Effector memory CD4-positive, alpha-beta T cell (primary cell): Measurements from ENCODE around the gene POLR1D.

Source experiments
- DNase-seq, 3 donors: peaks; one replicate each; pipeline ENCODE4 v3.0.0-alpha.2; 2020
- H3K27ac ChIP-seq: 2 replicates; pipeline ENCODE4 v1.7.0; 2013; ENCODE audit warnings: mild to moderate bottlenecking, low read length, moderate library complexity; ENCODE audit not compliant: insufficient read depth, poor library complexity, severe bottlenecking
- H3K27me3 ChIP-seq: replicated peaks from 2 replicates; pipeline ENCODE4 v1.7.0; 2013; ENCODE audit warnings: mild to moderate bottlenecking, low read length; ENCODE audit not compliant: insufficient read depth, control insufficient read depth, poor library complexity, severe bottlenecking
- H3K36me3 ChIP-seq: 2 replicates; pipeline ENCODE4 v1.7.0; 2013; ENCODE audit warnings: mild to moderate bottlenecking, low read length, moderate library complexity; ENCODE audit not compliant: control insufficient read depth, insufficient read depth
- H3K4me1 ChIP-seq: 2 replicates; pipeline ENCODE4 v1.7.0; 2013; ENCODE audit warnings: low read length, mild to moderate bottlenecking; ENCODE audit not compliant: control insufficient read depth, insufficient read depth, poor library complexity, severe bottlenecking
- H3K4me3 ChIP-seq: 2 replicates; pipeline ENCODE4 v1.7.0; 2013; ENCODE audit warnings: low read length, low read depth, mild to moderate bottlenecking; ENCODE audit not compliant: insufficient read depth, poor library complexity, severe bottlenecking
- H3K9me3 ChIP-seq: 2 replicates; pipeline ENCODE4 v1.7.0; 2013; ENCODE audit warnings: mild to moderate bottlenecking, low read length, moderate library complexity; ENCODE audit not compliant: control insufficient read depth

POLR1D gene

GRCh38 chr13:27593267-27593666, 28.4 kb upstream of the POLR1D start:
- Histone ChIP-seq H3K9me3 (no peaks in the 10 kb centered on the region), H3K27me3 (no peaks in the 10 kb centered on the region), H3K27ac (no peak overlapping the region), H3K4me1 (no peaks in the 10 kb centered on the region), H3K4me3 (no peak overlapping the region), H3K36me3 (no peaks in the 10 kb centered on the region)
- DNase-seq: no peak

GRCh38 chr13:27595055-27595811, 26.5 kb upstream of the POLR1D start:
- no peak for DNase-seq
- Histone ChIP-seq H3K9me3 (no peaks in the 10 kb centered on the region), H3K27ac (no peak overlapping the region), H3K27me3 (no peaks in the 10 kb centered on the region), H3K4me1 (no peaks in the 10 kb centered on the region), H3K36me3 (no peaks in the 10 kb centered on the region), H3K4me3 (no peak overlapping the region)

DNA sequence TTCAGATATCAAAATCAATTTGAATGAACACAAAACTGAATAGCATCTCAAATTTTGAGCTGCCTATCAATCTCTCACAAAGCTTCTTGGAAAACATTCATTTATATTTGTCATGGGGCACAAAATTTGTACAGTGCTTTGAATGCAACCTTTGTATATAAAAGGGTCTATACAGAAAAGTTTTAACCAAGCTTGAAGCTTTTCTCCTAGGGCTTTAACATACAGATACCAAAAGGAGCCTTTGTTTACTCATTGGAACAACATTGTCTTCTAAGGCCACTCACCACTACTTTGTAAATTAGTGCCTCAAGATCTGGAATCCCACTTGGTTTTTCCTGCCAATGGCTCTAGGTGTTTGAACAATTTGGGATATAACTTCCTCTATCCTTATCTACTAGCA, 22.6 kb upstream of the POLR1D start:
- Histone ChIP-seq H3K4me3 (no peak overlapping the region), H3K27ac (no peak overlapping the region), H3K27me3 (no peaks in the 10 kb centered on the region), H3K9me3 (no peaks in the 10 kb centered on the region), H3K36me3 (no peaks in the 10 kb centered on the region), H3K4me1 (no peaks in the 10 kb centered on the region)
- DNase-seq: no peak

DNA sequence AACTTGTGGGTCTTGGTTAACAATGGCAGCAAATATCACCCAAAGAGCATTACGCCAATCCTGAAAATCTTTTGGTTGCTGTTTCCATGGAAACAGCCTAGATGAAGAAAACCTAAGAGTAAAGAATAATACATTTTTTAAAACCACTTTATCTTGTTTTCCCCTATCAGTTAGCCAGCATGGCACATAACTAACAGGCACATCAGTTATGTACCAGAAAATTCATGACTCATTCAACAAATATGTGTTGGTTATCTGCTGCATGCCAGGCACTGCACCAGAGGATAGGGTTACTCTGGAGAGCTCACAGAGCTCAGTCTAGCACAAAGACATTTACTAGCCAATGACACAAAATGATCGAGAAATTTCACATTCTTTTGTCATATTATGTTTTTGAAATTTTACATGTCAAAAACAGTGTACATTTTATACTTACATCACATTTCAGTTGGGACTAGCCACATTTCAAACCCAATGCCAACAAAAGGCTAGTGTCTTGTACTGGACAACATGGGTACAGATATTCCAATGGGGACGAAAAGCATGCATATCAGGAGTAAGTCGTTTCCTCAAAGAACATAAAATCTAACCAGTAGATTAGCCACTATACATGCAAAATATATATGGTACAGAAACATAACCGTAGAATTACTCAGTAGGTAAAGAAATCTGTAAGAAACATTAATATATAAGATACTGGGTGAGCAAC, 21.7 kb upstream of the POLR1D start:
- no peaks in the 10 kb centered on the region for H3K9me3 ChIP-seq
- no peak overlapping the region for H3K4me3 ChIP-seq
- no peaks in the 10 kb centered on the region for H3K4me1 ChIP-seq
- no peak for DNase-seq
- H3K27ac ChIP-seq: no peak overlapping the region
- H3K36me3 ChIP-seq: no peaks in the 10 kb centered on the region
- no peaks in the 10 kb centered on the region for H3K27me3 ChIP-seq

DNA sequence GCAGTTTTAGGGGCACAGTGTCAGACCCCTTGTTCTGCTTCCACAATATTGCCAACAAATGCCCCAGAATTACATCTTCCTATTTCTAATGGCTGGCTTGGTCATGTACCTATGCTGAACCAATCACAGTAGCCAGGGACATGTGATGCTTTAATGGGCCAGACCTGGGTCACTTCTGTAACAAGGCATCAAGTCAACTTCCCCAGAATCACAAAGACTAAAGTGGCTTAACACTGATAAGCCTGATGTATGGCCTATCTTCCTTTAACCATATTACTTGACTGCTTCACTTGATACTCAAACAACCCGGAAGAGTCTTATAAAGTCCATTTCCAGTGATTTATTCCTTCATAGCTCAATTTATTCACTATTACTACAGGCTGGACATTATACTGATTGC, 21.0 kb upstream of the POLR1D start:
- no peaks in the 10 kb centered on the region for H3K36me3 ChIP-seq
- H3K9me3 ChIP-seq: no peaks in the 10 kb centered on the region
- no peaks in the 10 kb centered on the region for H3K4me1 ChIP-seq
- no peak for DNase-seq
- no peak overlapping the region for H3K4me3 ChIP-seq
- H3K27me3 ChIP-seq: no peaks in the 10 kb centered on the region
- no peak overlapping the region for H3K27ac ChIP-seq

DNA sequence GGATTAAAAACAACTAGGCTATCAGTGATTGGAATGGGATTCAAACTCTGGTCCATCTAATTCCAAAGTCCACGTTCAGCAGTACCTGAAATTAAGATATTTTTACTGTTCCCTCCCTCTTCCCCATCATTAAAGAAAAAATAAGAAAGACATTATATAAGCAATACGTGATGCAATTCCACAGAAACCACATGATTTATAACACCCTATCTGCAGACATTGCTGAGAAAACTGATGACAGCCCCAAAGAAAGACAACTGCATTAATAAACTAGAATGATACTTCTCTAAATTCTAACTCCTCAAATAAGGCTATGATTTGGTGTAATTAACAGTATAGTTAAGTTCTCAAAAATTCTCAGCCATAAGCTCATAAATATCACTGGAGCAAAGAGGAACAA, 20.5 kb upstream of the POLR1D start:
- H3K27ac ChIP-seq: no peak overlapping the region
- DNase-seq: no peak
- no peaks in the 10 kb centered on the region for H3K27me3 ChIP-seq
- no peaks in the 10 kb centered on the region for H3K4me1 ChIP-seq
- no peaks in the 10 kb centered on the region for H3K9me3 ChIP-seq
- no peaks in the 10 kb centered on the region for H3K36me3 ChIP-seq
- no peak overlapping the region for H3K4me3 ChIP-seq

DNA sequence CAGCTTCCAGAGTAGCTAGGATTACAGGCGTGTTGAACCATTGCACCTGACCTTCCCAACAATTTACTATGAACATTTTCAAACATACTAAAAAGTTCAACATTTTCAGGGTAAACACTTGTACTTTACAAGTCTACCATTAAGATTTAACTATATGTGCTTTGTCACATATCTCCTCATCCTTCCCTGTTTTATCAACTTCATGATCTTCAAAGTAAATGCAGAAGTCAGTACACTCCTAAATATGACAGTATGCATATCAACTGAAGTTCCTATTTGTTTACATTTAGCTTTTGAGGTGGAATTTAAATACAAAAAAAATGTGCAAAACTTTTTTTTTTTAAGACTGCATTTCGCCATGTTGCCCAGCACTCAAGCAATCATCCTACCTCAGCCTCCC, 19.9 kb upstream of the POLR1D start:
- no peaks in the 10 kb centered on the region for H3K36me3 ChIP-seq
- no peak for DNase-seq
- no peaks in the 10 kb centered on the region for H3K4me1 ChIP-seq
- H3K9me3 ChIP-seq: no peaks in the 10 kb centered on the region
- H3K4me3 ChIP-seq: no peak overlapping the region
- no peaks in the 10 kb centered on the region for H3K27me3 ChIP-seq
- H3K27ac ChIP-seq: no peak overlapping the region

DNA sequence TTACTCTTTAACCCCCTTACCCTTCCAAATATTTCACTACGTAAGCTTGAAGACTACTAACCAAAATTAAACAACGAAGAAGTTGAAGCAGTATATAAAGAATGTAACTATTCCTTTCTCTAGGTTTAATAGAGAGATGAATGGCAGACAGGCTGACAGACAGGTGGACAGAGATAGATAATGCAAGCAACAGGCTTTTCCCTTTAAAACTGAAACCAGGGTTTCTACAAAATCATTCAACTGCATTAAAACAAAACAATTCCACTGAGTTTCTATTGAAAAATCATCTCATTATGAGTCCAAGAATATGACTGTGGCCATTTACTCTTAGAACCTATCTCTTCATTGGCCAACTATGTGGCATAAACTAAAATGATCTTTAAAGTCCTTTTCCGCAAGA, 16.6 kb upstream of the POLR1D start:
- Histone ChIP-seq H3K27ac (no peak overlapping the region), H3K4me3 (no peak overlapping the region), H3K27me3 (no peaks in the 10 kb centered on the region), H3K36me3 (no peaks in the 10 kb centered on the region), H3K4me1 (no peaks in the 10 kb centered on the region), H3K9me3 (no peaks in the 10 kb centered on the region)
- DNase-seq: no peak

DNA sequence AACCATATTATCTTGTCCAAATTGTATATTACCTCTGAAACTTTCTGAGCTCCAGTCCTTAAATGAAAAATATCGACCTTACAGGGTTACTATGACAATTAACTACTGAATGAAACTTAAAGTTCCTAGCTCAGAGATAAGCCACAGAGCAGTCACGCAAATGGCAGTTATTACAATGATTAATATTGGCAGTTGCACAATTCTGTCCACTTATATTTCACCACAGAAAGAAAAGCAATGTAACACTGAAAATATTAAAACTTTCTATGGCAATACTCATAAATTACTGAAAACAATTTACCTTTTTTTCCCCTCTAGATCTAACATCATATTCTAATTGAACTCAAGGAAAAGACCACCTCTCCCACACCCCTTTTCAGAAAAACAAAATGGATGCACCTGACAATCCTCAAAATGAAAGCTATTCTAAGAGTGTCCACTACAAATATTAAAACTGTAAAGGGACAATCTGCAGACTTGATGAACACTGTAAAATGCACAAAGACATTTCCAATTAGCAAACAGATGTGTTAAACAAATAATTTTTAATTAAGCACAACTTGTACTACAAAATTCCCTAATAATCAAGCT, 16.0 kb upstream of the POLR1D start:
- Histone ChIP-seq H3K4me3 (no peak overlapping the region), H3K27me3 (no peaks in the 10 kb centered on the region), H3K27ac (no peak overlapping the region), H3K9me3 (no peaks in the 10 kb centered on the region), H3K4me1 (no peaks in the 10 kb centered on the region), H3K36me3 (no peaks in the 10 kb centered on the region)
- no peak for DNase-seq

- no peak for DNase-seq
- no peaks in the 10 kb centered on the region for H3K9me3 ChIP-seq
- H3K27ac ChIP-seq: no peak overlapping the region
- H3K4me1 ChIP-seq: no peaks in the 10 kb centered on the region
- H3K36me3 ChIP-seq: no peaks in the 10 kb centered on the region
- H3K27me3 ChIP-seq: no peaks in the 10 kb centered on the region
- H3K4me3 ChIP-seq: no peak overlapping the region
Observed at GRCh38 chr13:27607125-27607524, 14.6 kb upstream of the POLR1D start.
